SU-DHL-6 (cell line): ENCODE measurements around the gene ADPRHL1.

Experiments used
- EZH2phosphoT487 ChIP-seq: fragments of 200-600 bp; sonication (generic), shearing (Covaris generic); conservative IDR thresholded peaks from 2 replicates; pipeline ENCODE4 v1.6.1; 2018; ENCODE audit warnings: mild to moderate bottlenecking, antibody characterized with exemption, low read length, moderate library complexity, mixed read lengths
- TF ChIP-seq, protein P1 (sequence below): fragments of 200-600 bp; sonication (generic); IDR thresholded peaks from one replicate; pipeline ENCODE4 v1.5.1; 2017; ENCODE audit warnings: antibody characterized with exemption, mild to moderate bottlenecking, low read length, moderate library complexity; ENCODE audit not compliant: insufficient read depth, poor library complexity, severe bottlenecking

DNA sequence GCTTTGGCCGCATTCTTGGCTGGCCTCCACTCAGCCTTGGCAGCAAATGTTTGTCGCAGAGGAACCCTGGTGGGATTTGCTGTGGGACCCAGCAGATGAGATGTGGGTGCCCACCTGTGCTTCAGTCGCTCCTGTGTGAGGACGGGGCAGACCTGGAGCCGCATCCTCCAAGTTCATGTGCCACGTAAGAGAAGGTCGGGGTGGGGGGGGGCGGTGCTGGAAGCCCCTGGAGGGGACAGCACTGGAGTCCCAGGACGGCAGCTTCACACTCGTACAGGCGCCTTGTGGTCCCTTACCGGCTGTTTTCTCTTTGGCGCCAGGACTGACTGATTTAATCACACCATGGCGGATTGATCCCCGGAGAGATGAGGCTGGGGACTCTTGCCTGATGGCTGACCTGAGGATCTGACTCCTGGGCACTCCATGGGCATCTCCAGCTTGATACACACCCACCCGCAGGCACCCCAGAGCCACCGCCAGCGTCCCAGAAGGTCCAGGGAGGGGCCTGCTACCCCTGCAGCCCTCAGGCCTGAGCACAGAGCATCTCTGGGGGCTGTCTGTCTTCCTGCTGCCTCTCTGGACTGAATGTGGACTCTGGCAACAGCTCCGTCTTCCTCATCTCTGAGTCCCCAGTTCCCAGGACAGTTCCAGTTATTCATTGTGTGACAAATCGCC, 79.3 kb downstream of the ADPRHL1 start:
- TF ChIP-seq, protein P1, sequence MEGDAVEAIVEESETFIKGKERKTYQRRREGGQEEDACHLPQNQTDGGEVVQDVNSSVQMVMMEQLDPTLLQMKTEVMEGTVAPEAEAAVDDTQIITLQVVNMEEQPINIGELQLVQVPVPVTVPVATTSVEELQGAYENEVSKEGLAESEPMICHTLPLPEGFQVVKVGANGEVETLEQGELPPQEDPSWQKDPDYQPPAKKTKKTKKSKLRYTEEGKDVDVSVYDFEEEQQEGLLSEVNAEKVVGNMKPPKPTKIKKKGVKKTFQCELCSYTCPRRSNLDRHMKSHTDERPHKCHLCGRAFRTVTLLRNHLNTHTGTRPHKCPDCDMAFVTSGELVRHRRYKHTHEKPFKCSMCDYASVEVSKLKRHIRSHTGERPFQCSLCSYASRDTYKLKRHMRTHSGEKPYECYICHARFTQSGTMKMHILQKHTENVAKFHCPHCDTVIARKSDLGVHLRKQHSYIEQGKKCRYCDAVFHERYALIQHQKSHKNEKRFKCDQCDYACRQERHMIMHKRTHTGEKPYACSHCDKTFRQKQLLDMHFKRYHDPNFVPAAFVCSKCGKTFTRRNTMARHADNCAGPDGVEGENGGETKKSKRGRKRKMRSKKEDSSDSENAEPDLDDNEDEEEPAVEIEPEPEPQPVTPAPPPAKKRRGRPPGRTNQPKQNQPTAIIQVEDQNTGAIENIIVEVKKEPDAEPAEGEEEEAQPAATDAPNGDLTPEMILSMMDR, result no peak
- no peak for TF ChIP-seq EZH2phosphoT487
